Hindlimb muscle (tissue), 1 donor: ENCODE data around the gene RANBP1. TPM values are rescaled to one million over a fixed set of nuclear protein-coding genes. Genes with fewer than 3 reads are reported as not detected.

Source experiments
- DNase-seq: peaks from one replicate; pipeline ENCODE4 v3.0.0-alpha.2; 2013
- polyA plus RNA-seq: library from polyadenylated mRNA; unstranded; fragments of 120-200 nt; gene quantifications from one replicate; pipeline ENCODE4 v1.2.1, GENCODE V29; 2013; ENCODE audit not compliant: insufficient read length

Gene RANBP1
- polyA plus RNA-seq, 1 donor: 98.6 TPM

DNA sequence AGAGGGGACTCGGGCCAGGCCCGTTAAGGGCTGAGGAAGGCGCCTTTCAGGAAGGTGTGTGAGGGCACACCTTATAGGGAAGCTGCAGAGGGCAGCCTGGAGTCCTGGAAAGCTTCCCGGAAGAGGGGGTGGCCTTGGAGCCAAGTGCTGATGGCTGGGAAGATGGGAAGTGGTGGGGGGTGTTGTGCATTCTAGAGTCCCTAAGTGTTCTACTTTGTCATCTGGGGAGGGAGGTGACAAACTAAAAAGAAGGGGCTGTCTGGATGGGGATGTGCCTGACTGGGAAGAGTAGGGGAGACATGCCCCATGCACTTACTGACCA is 22.5 kb downstream of the RANBP1 start:
- no peak for DNase-seq

DNA sequence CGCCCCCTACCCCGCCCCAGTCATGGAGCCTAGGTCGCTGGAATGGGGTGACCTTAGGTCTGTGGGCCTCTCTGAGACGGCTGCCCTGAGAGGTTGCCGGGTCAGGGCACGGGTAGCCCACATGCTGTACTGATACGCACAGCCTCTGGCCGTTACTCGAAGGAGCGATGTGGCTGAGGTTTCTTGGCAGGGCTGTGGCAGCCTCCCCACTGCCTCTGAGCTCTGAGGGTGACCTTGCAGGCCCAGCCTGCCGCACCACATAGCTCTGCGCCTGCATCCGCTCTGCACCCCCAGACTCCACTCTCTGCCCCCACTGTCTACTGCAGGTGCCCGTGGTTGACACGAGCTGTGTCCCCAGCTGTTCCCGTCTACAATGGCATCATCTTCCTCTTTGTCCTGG is 23.0 kb downstream of the RANBP1 start:
- no peak for DNase-seq

DNA sequence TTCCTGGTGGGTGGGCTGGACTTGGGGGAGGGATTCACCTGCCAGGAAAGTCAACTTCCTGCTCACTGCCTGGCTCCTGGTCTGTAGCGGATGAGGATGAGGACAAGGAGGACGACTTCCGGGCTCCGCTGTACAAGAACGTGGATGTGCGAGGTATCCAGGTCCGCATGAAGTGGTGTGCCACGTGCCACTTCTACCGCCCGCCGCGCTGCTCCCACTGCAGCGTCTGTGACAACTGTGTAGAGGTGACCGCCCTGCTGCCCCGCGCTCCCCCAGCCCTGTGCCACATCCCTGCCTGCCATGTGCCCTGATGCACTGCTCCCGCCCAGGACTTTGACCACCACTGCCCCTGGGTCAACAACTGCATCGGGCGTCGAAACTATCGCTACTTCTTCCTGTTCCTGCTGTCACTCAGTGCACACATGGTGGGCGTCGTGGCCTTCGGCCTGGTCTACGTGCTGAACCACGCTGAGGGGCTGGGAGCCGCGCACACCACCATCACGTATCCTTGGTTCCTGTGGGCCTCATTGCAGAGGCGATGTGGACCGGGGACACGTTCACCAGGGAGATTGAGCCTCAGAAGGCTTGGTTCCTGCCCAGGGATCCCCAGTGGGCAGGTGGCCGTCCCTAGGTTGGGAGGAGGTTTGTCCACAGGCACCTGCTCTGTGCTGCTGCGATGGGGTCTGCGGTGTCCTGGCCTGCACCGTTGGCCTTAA is 23.6 kb downstream of the RANBP1 start:
- no peak for DNase-seq

DNA sequence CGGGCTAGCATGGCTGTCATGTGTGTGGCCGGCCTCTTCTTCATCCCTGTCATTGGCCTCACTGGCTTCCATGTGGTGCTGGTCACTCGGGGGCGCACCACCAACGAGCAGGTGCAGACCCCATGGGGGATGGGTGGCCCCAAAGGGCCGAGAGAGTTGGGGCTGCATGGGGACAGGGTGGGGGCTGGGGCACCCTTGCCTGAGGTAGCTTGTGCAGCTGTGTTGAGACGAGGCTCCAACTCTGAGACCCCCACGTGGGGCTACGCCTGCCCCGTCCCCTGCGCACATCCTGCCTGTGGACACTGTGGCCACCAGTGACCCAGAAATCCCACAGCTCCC is 24.2 kb downstream of the RANBP1 start:
- DNase-seq: no peak

DNA sequence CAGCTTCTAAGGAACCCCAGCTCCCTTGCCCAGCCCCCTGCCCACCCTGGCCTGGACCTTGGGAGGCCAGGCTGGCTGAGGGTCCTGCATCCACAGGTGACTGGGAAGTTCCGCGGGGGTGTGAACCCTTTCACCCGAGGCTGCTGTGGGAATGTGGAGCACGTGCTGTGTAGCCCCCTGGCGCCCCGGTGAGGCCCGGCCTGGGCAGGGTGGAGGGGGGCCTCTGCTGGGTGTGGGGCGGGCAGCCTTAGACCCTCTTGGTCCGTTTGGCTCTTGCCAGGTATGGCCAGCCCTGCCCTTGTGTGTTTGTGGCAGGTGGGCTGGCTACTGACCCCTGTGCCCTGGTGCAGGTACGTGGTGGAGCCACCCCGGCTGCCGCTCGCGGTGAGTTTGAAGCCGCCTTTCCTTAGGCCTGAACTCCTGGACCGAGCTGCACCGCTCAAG is 24.6 kb downstream of the RANBP1 start:
- no peak for DNase-seq

DNA sequence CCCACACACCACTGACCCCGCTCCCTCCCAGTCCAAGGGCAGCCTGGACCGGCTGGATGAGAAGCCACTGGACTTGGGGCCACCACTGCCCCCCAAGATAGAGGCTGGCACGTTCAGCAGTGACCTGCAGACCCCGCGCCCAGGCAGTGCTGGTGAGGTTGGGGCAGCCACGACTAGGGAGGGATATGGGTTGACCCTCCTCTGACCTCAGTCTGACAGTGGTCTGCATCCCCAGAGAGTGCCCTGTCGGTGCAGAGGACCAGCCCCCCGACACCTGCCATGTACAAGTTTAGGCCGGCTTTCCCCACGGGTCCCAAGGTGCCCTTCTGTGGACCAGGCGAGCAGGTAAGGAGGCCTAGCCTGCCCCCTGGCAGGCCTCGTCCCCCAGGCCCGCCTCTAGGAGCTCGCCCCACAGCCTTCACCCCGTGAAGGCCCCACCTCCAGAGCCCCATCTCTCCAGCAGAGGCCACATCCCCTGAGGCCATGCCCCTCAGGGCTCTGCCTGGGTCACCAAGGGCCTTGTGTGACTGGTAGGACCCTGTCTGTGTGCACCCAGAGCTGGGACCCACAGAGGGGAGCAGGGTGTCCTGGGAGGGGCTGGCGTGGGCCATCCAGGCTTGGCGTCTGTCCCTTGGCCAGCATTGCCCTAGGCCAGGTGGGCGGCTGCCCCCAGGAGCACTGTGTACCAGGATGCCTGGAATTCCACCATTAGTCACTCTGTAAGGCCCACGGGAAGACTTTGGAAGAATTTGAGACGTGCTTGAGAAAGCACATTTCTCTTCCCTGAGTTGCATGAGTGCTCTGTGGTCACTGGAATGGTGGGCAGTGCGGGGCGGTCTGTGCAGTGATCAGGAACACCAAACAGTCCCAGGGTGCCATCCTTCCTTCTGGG is 25.5 kb downstream of the RANBP1 start:
- DNase-seq: no peak

DNA sequence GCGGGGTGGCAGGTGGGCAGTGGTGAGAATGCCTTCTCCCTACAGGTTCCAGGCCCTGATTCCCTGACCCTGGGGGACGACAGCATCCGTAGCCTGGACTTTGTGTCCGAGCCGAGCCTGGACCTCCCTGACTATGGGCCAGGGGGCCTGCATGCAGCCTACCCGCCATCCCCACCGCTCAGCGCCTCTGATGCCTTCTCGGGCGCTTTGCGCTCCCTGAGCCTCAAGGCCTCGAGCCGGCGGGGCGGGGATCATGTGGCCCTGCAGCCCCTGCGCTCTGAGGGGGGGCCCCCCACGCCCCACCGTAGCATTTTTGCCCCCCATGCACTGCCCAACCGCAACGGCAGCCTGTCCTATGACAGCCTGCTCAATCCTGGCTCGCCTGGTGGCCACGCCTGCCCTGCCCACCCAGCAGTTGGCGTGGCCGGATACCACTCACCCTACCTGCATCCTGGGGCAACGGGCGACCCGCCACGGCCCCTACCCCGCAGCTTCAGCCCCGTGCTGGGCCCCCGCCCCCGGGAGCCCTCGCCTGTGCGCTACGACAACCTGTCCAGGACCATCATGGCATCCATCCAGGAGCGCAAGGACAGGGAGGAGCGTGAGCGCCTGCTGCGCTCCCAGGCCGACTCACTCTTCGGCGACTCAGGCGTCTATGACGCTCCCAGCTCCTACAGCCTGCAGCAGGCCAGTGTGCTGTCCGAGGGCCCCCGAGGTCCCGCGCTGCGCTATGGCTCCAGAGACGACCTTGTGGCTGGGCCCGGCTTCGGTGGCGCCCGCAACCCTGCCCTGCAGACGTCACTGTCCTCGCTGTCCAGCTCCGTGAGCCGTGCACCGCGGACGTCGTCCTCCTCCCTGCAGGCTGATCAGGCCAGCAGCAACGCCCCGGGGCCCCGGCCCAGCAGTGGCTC is 27.1 kb downstream of the RANBP1 start:
- DNase-seq: no peak

DNA sequence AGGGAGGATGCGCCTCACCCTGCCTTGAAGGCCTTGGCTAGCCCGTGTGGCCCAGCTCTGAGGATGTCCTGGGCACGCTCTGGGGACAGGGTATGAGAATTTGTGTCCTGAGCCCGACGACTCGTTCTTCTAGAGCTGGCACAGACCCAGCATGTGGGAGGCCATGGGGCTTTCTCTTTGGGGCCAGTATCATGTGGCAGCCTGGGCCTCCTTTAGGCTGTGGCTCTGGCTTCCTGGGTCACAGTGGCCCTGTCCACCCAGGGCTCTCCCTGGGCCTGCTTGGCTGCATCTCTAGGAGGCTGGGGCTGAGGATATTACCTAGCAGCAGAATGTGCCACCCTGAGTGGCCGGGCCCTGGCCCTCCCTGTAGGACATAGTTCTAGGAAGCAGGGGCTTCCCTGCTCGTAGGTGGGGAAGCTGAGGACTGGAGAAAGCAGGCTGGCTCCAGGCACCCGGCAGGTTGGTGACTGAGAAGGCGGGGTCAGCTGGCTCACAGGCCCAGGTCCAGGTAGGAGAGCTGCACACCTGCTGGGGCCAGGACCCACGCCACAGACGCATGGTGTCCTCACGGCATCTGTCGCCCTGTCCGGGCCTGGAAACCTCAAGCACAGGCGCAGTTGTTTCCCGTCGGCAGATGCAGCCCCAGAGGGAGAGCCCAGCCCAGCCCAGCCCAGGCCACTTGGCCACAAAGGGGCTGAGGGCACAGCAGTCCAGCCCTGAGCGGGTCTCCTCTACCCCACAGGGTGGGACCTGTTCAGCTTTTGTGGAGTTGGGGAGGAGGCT is 28.2 kb downstream of the RANBP1 start:
- no peak for DNase-seq

DNA sequence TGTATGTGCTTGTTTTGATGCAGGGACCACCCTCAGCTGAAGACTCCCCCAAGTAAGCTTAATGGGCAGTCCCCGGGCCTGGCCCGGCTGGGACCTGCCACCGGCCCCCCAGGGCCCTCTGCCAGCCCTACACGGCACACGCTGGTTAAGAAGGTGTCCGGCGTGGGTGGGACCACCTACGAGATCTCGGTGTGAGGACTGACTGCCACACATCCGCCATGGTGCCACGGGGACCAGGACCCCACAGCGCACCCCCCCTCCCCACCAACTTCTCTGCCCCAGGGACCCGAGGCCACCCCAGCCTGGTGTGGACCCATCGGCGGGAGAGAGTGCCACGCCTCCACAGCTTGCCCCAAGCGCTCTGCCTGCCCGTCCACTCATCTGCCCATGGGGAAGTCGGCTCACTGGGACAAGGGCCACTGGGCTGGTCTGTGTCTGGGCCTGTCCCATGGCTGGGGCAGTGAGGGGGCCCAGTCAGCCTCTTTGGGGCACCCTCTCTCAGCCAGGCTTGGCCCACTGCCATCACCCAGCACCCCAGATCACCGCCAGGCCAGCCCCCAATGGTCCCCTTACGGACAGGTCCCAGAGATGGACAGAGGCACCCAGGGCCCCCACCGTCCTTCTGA is 29.4 kb downstream of the RANBP1 start:
- DNase-seq: no peak

DNA sequence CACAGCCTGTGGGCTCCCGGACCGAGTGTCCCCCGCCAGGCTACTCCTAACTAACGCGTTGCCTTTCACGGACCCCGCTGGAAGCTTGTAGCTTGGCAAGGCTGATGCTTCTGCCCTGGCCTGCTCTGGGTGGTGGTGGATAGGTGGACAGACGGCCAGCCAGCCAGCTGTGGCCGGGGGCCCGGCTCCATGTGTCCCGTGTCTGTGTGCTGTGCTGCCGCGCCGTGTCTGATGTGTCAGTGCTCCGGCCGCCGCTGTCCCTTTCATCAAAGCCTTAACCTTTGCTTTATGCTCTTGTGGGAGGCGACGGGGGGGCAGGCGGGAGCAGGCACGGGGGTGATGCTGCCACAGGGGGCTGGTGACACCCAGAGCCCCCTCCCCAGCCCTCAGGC is 29.9 kb downstream of the RANBP1 start:
- DNase-seq: no peak

DNA sequence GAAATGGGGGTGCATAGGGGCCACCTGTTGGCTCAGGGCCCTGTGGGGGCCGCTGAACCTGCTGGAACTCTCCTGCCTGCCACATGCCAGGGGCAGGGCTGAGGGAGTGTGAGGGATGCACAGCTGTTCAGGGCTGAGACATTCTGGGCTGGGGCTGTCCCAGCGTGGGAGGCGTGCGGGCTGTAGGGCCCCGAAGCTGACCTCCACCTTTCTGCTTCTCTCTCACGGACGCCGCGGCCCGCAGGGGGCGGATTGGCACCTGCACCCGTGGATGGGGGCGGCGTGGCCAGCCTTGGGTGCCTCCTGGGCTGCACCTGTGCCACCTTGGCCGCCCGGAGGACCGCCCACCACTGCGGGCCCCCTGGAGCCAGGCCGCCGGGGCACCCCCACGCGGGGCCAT is 30.9 kb downstream of the RANBP1 start:
- DNase-seq: no peak

DNA sequence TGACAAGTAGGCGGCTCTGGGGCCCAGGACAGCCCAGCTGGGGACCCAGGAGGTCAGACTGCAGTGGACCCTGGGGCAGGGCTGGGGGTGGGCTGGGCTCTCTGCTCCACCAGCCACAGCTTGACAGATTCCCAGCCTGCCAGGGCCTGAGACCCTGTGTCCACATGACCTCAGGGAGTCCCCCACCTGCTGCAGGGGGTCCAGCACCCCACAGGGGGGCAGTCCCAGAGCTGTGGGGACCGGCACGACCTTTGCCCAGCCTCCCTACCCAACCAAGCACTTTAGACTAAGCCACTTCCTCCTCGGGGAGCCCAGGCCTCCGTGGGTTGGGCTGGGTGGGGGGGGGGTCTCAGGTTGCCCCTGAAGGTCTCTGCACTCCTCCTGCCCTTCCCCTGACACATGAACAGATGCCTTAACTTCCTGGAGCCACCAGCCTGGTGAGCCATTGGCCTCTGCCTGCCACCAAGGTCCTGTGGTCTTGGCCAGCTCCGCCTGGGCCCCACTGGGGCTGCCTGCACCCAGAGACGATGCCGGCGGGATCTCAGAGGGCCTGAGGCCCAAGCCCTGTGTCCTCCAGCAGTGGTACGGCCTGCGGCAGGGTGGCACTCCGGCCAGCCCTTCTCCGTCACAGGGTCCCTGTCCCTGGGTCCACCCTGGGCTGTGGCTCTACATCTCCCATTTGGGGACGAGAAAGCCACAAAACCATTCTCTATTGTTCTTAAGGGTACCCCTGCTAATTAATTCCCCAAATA is 31.5 kb downstream of the RANBP1 start:
- DNase-seq: no peak

DNA sequence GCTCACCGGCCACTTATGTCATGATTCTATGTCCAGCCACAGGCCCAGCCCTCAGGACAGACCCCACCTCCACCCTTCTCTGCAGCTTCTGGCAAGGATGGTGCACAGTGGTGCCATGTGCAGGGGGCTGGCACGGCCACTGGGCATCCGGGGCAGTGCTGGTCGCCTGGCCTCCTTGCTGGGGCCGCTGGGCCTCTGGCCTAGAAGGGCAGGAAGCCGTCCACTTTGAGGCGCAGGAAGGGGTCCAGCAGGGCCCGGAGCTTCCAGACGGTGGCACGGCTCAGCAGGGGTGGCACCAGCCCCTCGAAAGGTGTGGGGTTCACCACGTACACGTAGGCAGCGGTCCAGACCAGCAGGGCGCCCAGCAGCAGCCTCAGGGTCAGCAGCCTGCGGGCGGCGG is 32.5 kb downstream of the RANBP1 start:
- DNase-seq: no peak

DNA sequence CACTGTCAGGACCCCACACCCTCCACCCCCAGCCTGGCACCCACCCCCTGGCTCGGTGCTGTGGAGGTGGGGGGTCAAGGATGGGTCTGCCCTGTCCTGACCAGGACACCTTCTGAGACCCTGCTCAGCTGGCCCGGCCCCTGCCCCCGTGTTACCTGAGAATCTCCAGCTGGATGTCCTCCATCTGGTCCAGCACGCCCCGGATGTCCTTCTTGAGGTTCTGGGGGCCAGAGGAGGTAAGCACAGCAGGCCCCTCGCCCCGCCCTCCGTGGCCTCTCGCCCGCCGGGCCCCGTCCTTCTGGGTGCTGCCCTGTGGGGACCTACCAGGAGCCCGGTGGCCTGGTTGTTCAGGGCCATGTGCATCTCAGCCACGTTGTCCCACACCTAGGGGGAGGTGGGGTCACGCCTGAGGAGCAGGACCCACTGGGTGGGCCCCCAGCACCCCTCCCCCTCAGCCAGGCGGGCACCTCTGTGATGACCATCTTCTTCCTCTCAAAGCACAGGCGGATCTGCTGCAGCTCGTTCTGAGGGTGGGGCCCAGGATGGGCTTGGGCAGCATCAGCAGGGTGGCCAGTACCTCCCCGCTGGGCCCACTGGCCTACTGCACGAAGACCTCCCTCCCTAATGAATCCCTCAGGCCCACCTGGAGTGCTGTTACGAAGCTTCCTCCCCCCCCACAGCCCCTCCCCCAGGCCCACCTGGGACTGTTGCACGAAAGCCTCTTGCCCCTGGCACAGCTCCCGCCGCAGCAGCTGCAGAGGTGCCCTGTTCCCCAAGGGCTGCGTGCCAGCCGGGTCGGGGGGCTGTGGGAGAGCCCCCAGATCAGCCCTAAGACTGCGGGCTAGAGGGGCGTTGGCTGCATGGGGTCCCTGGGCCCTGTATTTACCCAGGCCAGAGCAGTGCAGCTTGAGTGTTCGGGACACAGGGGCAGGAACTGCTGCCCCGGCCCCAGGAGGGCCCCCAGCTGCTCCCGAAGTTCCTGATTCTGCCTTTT is 33.6 kb downstream of the RANBP1 start:
- no peak for DNase-seq

DNA sequence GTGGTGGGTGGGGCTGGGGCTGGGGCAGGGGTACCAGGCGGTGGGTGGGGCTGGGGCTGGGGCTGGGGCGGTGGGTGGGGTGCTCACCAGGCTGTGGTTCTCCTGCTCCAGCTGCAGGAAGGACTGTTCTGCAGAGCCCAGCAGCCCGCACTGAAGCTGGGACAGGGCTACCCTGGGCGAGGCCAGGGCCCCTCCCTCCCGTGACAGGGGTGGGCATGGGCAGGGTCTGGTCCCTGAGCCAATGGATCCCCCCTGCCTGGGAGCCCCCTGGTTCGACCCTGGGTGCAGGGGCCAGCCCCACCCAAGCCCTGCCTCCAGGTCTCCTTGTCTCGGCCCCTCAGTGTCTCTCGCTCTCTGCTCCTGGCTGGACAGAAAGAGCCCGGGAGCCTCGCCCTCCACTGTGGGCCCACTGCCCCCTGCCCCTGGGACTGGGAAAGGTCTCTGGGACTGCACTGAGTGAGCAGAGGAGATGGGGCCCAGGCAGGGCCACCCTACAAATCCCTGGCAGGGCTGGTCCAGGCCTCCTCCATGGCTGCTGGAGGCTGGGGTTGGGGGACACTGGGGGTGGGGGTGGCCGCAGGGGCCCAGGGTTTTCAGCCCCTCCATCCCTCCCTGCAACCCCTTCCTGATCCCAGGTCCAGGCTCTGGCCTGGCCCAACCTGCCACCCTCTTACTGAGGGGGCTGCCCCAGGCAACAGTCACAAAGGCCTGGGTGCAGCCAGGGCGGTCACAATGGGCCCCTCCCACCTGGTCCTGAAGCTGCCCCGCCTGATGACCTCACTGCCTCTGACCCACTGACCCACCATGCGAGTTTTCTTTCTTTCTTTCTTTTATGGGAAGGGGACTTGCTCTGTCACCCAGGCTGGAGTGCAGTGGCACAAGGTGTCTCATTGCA is 34.7 kb downstream of the RANBP1 start, which contains the start of gene CCDC188:
TSS of gene CCDC188 (minus strand) at position 675 of the 895 bp plus-strand sequence. CDS start at position 606, 69 bp downstream.
- DNase-seq: no peak

DNA sequence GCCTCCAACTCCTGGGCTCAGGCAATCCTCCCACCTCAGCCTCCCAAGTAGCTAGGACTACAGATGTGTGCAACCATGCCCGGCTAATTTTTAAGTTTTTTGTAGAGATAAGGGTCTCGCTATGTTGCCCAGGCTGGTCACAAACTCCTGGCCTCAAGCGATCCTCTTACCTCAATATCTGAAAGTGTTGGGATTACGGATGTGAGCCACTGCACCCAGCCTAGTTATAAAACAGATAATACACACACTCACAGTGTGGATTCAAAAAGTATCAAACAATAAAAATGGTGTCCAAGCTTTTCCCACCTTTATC is 35.3 kb downstream of the RANBP1 start:
- no peak for DNase-seq

DNA sequence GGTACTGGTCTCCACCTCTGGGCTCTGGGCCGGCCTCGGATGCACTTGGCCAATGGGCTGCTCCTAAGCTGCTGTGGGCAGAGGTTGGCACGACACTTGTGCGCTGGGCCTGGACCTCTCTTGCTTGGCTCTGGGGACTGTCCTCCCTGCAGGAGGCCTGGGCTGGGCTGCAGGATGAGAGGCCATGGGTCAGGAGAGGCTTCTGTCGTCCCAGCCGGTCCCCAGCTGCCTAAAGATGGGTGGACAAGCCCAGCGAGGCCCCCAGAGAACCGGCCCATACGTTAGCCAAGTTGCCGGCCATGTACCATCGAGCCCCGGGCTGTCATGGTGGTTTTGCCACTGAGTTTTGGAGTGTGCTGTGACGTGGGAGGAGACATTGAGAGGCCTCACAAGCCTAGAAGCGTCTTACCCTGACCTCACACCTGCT is 36.6 kb downstream of the RANBP1 start:
- DNase-seq: no peak

DNA sequence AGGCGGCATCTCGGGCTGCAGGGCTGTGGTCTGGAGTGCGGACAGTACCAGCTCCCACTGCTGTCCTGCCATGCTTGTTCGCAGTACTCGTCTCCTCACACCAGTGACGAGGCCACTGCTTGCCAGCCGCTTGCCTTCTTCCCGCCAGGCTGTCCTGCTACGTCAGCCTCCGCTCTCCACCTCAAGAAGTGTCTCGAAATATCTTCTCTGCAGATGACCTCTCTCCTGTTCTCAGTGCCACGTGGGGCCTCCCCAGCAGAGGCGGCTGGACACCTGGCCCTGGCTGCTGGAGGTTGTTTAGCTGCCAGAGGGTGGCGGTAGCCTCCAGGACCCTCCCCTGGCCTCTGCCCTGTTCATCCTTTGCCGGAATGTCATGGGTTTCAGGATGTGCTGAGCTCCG is 38.0 kb downstream of the RANBP1 start:
- DNase-seq: no peak
